Gastrocnemius medialis (tissue), 4 donors: ENCODE measurements around the gene TSPAN11.

Experiments used
- CTCF ChIP-seq, 5 experiments: fragments of 450-650 bp in 3 of 5; fragments of 200-600 bp in 2 of 5; sonication (generic) in 2 of 5; IDR thresholded peaks in 4 of 5; conservative IDR thresholded peaks in 1 of 5; 1 replicate in 4 of 5; 2 replicates in 1 of 5; pipeline ENCODE4 v1.5.1; 2016 to 2019; ENCODE audit warnings: antibody characterized with exemption in 5 of 5, mild to moderate bottlenecking in 3 of 5, moderate library complexity in 3 of 5
- POLR2A ChIP-seq, 2 donors: fragments of 450-650 bp; IDR thresholded peaks; one replicate each; pipeline ENCODE4 v1.6.1; 2017; ENCODE audit warnings: antibody characterized with exemption in 2 of 2, mild to moderate bottlenecking in 2 of 2, moderate library complexity in 2 of 2

GRCh38 chr12:31019976-31020375 lies 93.4 kb downstream of the TSPAN11 start:
- no peak for TF ChIP-seq CTCF (IDR thresholded peaks at IDR 0.05 in 4 of 5, conservative IDR thresholded peaks at IDR 0.05 in 1 of 5)
- TF ChIP-seq POLR2A (IDR thresholded peaks at IDR 0.05) = no peak
